Cardiac muscle cell (in vitro differentiated cells and primary cell): ENCODE measurements around the gene C5orf63. TPM values are rescaled to one million over a fixed set of nuclear protein-coding genes. Genes with fewer than 3 reads are reported as not detected.

Experiments used
- DNase-seq, 2 donors: peaks; one replicate each; pipeline versions ENCODE4 v3.0.0 to v3.0.0-alpha.2; 2010 to 2017; ENCODE audit warnings: low read depth in 1 of 2, low spot score in 1 of 2
- H3K27ac ChIP-seq: fragments of 200-600 bp; sonication (generic); 2 replicates; pipeline ENCODE4 v1.5.1; 2016
- H3K27me3 ChIP-seq: fragments of 200-600 bp; sonication (generic); 2 replicates; pipeline ENCODE4 v1.6.0; 2016; ENCODE audit warnings: control low read depth
- H3K36me3 ChIP-seq: fragments of 200-600 bp; sonication (generic); 2 replicates; pipeline ENCODE4 v1.5.1; 2016; ENCODE audit warnings: control low read depth
- H3K4me1 ChIP-seq: fragments of 200-600 bp; sonication (generic); 2 replicates; pipeline ENCODE4 v1.8.1; 2017; ENCODE audit warnings: low read depth, mild to moderate bottlenecking, mixed run types
- H3K4me3 ChIP-seq: fragments of 200-600 bp; sonication (generic); 2 replicates; pipeline ENCODE4 v1.5.1; 2016; ENCODE audit warnings: mild to moderate bottlenecking
- H3K9me3 ChIP-seq: fragments of 200-600 bp; sonication (generic); 2 replicates; pipeline ENCODE4 v1.5.1; 2017; ENCODE audit warnings: low read depth, mild to moderate bottlenecking, control low read depth
- polyA plus RNA-seq: library from polyadenylated mRNA; unstranded; fragments of >200 nt; fragmentation: Nextera tagmentation; extraction: Ambion mirVana; gene quantifications from 2 replicates; pipeline ENCODE4 v1.2.1, GENCODE V29; 2016
- total RNA-seq: library from RNA; depleted of rRNA; stranded (reverse); fragments of >200 nt; gene quantifications from 2 replicates; pipeline ENCODE4 v1.2.3, GENCODE V29; 2016
- TF ChIP-seq, protein P1 (sequence below): IDR thresholded peaks from 2 replicates; pipeline ENCODE4 v1.5.1; 2012; ENCODE audit warnings: low read depth, mild to moderate bottlenecking, low read length

The C5orf63 gene
- total and polyA plus RNA-seq, 2 experiments from 2014 or later: 0.06 to 1.6 TPM

GRCh38 chr5:127029581-127030258 lies 43.6 kb downstream of the C5orf63 start:
- Histone ChIP-seq H3K27me3 (peaks cover 15% of the 10 kb centered on the region), H3K27ac (no peak overlapping the region), H3K9me3 (no peaks in the 10 kb centered on the region), H3K4me3 (peak overlapping the region; percentile 65), H3K36me3 (no peaks in the 10 kb centered on the region), H3K4me1 (peaks cover 5% of the 10 kb centered on the region)
- TF ChIP-seq, protein P1, sequence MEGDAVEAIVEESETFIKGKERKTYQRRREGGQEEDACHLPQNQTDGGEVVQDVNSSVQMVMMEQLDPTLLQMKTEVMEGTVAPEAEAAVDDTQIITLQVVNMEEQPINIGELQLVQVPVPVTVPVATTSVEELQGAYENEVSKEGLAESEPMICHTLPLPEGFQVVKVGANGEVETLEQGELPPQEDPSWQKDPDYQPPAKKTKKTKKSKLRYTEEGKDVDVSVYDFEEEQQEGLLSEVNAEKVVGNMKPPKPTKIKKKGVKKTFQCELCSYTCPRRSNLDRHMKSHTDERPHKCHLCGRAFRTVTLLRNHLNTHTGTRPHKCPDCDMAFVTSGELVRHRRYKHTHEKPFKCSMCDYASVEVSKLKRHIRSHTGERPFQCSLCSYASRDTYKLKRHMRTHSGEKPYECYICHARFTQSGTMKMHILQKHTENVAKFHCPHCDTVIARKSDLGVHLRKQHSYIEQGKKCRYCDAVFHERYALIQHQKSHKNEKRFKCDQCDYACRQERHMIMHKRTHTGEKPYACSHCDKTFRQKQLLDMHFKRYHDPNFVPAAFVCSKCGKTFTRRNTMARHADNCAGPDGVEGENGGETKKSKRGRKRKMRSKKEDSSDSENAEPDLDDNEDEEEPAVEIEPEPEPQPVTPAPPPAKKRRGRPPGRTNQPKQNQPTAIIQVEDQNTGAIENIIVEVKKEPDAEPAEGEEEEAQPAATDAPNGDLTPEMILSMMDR: peak; percentile 48
- DNase-seq: peak; percentile 60 to 63

DNA sequence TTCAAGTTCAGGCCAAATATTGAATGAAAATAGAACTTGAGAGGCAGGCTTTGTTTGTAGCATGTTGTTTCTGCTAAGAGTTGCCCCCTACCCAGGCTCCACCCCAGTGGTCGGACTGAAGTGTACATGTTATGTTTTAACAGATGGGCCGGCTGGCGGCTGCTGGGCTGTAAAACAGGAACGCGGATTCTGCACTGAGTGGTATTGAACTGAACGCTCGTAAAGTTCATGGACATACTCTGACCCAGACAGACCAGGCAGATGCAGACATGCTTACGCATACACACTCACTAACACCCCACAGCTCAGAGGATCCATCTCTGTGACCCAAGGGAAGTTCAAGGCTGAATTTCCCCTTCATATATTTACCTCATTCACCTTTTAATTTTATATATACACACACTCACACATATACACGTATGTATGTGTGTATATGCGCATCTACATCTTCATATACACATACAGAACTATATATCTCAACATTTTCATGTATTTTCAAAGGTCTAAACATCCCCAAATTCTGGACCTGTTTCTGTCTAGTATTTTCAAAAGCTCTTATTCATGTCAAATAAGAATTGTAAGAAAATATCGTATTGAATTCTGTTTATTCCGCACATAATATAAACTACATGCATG lies 44.4 kb downstream of the C5orf63 start:
- Histone ChIP-seq H3K36me3 (no peaks in the 10 kb centered on the region), H3K27me3 (peaks cover 14% of the 10 kb centered on the region), H3K9me3 (no peaks in the 10 kb centered on the region), H3K4me3 (peak overlapping the region; percentile 65), H3K27ac (no peak overlapping the region), H3K4me1 (peaks cover 5% of the 10 kb centered on the region)
- TF ChIP-seq, protein P1: no peak
- DNase-seq: peak; percentile 13 to 29

DNA sequence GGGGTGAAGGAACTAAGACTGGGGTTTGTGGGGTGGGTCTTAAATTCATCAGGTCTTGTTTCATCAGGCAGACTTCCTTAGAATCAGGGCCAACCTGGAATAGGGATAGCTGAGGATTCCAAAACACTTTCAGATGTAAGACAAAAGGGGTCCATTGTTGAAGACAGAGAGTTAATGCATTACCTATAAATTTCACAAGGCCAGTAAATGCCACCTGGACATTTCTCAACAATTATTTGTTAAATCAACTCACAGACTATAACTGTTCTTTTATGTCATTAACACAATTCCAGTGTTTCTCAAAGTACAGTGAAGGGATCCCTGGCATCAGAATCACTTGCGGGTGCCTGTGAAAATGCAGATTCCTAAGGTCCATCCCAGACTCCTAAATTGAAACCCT lies 45.8 kb downstream of the C5orf63 start:
- TF ChIP-seq, protein P1: no peak
- Histone ChIP-seq H3K9me3 (no peaks in the 10 kb centered on the region), H3K36me3 (no peaks in the 10 kb centered on the region), H3K27me3 (peaks cover 6% of the 10 kb centered on the region), H3K4me3 (no peak overlapping the region), H3K27ac (no peak overlapping the region), H3K4me1 (peaks cover 5% of the 10 kb centered on the region)
- no peak for DNase-seq

GRCh38 chr5:127026166-127026565 lies 47.1 kb downstream of the C5orf63 start:
- TF ChIP-seq, protein P1: no peak

GRCh38 chr5:127025467-127025866 lies 47.8 kb downstream of the C5orf63 start:
- TF ChIP-seq, protein P1: no peak
- H3K4me1 ChIP-seq: peaks cover 5% of the 10 kb centered on the region
- H3K9me3 ChIP-seq: no peaks in the 10 kb centered on the region
- no peaks in the 10 kb centered on the region for H3K36me3 ChIP-seq
- H3K4me3 ChIP-seq: no peak overlapping the region
- no peak for DNase-seq
- no peak overlapping the region for H3K27ac ChIP-seq
- H3K27me3 ChIP-seq: no peaks in the 10 kb centered on the region

More at GRCh38 chr5:127026166-127026565, 47.1 kb downstream of the C5orf63 start:
- DNase-seq: no peak
- Histone ChIP-seq H3K4me3 (no peak overlapping the region), H3K9me3 (no peaks in the 10 kb centered on the region), H3K27ac (no peak overlapping the region), H3K27me3 (no peaks in the 10 kb centered on the region), H3K36me3 (no peaks in the 10 kb centered on the region), H3K4me1 (peaks cover 5% of the 10 kb centered on the region)
